ENCODE results near the gene TMEM271.

DNA sequence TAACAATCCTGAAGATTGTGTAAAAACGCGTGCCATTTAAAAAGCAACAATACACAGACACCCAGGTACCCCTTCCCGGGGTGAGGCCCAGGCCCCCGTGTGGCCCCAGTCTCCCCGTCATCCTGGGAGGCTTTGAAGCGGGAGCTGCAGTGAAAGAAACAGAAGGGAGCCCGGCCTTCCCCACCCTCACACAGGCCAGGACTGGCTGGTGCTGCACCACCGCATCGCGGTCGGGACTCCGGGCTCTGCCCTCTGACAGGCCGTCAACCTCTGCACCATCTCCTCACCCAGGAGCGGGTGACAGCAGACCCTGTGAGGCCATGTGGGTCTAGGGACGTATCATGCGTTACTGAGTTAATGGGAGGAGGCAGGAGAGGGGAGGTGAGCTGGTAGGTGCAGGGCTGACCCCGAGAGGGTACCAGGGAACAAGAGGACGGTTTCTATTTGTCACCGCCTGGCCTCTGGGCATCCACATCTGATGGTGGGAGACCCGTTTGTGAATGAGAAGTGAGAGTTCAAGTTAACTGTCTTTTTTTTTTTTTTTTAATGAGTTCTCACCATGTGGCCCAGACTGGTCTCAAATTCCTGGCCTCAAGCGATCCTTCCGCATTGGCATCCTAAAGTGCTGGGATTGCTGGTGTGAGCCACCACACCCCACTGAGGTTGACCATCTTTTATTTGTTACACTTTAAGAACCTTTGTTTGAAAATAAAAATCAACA, 49.7 kb downstream of the TMEM271 start:
- no peak for TF ChIP-seq POLR2AphosphoS5 (IDR thresholded peaks at IDR 0.05)
- no peak for TF ChIP-seq POLR2A (IDR thresholded peaks at IDR 0.05)
- no peak for TF ChIP-seq CTCF (IDR thresholded peaks at IDR 0.05)
- no peak for TF ChIP-seq EP300 (IDR thresholded peaks at IDR 0.05; ENCODE audit: low read depth)

Data from transverse colon (tissue), 4 donors.